KMS-11 (cell line): ENCODE data around the gene SYNPR.

Source experiments
- H2AFZ ChIP-seq: fragments of 200-600 bp; sonication (generic); 2 replicates; pipeline ENCODE4 v1.6.1; 2016; ENCODE audit warnings: antibody characterized with exemption, mixed run types, low read depth
- H3K27ac ChIP-seq: fragments of 200-600 bp; sonication (generic); 2 replicates; pipeline ENCODE4 v1.6.1; 2016; ENCODE audit warnings: mild to moderate bottlenecking, mixed run types
- H3K27me3 ChIP-seq: fragments of 200-600 bp; sonication (generic); 2 replicates; pipeline ENCODE4 v1.6.1; 2017; ENCODE audit warnings: mild to moderate bottlenecking, low read depth, mixed run types, moderate library complexity; ENCODE audit not compliant: insufficient read depth
- H3K36me3 ChIP-seq: fragments of 200-600 bp; sonication (generic); 2 replicates; pipeline ENCODE4 v1.6.1; 2017; ENCODE audit warnings: mild to moderate bottlenecking, mixed run types; ENCODE audit not compliant: insufficient read depth
- H3K4me1 ChIP-seq: fragments of 200-600 bp; sonication (generic); 2 replicates; pipeline ENCODE4 v1.6.1; 2016; ENCODE audit warnings: mild to moderate bottlenecking, low read depth, mixed run types; ENCODE audit not compliant: poor library complexity, severe bottlenecking
- H3K4me2 ChIP-seq: fragments of 200-600 bp; sonication (generic); 2 replicates; pipeline ENCODE4 v1.7.0; 2016; ENCODE audit warnings: mild to moderate bottlenecking, mixed run types
- H3K4me3 ChIP-seq: fragments of 200-600 bp; sonication (generic); IDR thresholded peaks from 2 replicates; pipeline ENCODE4 v1.6.1; 2017; ENCODE audit warnings: low read depth, low read length, mixed read lengths; ENCODE audit not compliant: insufficient read depth
- H3K79me2 ChIP-seq: fragments of 200-600 bp; sonication (generic); 2 replicates; pipeline ENCODE4 v1.6.1; 2016; ENCODE audit warnings: low read depth, mixed run types; ENCODE audit not compliant: insufficient read depth
- H3K9ac ChIP-seq: fragments of 200-600 bp; sonication (generic); 2 replicates; pipeline ENCODE4 v1.6.1; 2016; ENCODE audit warnings: mild to moderate bottlenecking, mixed run types
- H4K20me1 ChIP-seq: fragments of 200-600 bp; sonication (generic); 2 replicates; pipeline ENCODE4 v1.6.1; 2016; ENCODE audit warnings: mild to moderate bottlenecking, mixed run types; ENCODE audit not compliant: insufficient read depth
- CTCF ChIP-seq: fragments of 200-600 bp; sonication (generic); conservative IDR thresholded peaks from 2 replicates; pipeline ENCODE4 v1.6.1; 2017; ENCODE audit warnings: low read depth, mild to moderate bottlenecking, antibody characterized with exemption, low read length, moderate library complexity, mixed read lengths

The SYNPR gene

GRCh38 chr3:63274359-63274758 lies 3.7 kb upstream of the SYNPR start:
- H3K4me1 ChIP-seq: no peaks in the 10 kb centered on the region
- no peaks in the 10 kb centered on the region for H3K27me3 ChIP-seq
- H3K9ac ChIP-seq: no peak overlapping the region
- H3K4me2 ChIP-seq: no peak overlapping the region
- no peak overlapping the region for H2AFZ ChIP-seq
- H3K27ac ChIP-seq: no peak overlapping the region
- no peaks in the 10 kb centered on the region for H4K20me1 ChIP-seq
- no peak overlapping the region for H3K4me3 ChIP-seq
- no peak for TF ChIP-seq CTCF
- H3K36me3 ChIP-seq: no peaks in the 10 kb centered on the region
- H3K79me2 ChIP-seq: no peaks in the 10 kb centered on the region

GRCh38 chr3:63279005-63279841 lies 1.1 kb downstream of the SYNPR start:
- H3K36me3 ChIP-seq: no peaks in the 10 kb centered on the region
- no peak overlapping the region for H2AFZ ChIP-seq
- H3K27me3 ChIP-seq: no peaks in the 10 kb centered on the region
- H3K27ac ChIP-seq: no peak overlapping the region
- no peaks in the 10 kb centered on the region for H3K79me2 ChIP-seq
- no peak for TF ChIP-seq CTCF
- no peaks in the 10 kb centered on the region for H4K20me1 ChIP-seq
- H3K9ac ChIP-seq: no peak overlapping the region
- no peak overlapping the region for H3K4me3 ChIP-seq
- H3K4me2 ChIP-seq: no peak overlapping the region
- no peaks in the 10 kb centered on the region for H3K4me1 ChIP-seq

- Histone ChIP-seq H3K79me2 (no peaks in the 10 kb centered on the region), H2AFZ (no peak overlapping the region), H3K4me3 (no peak overlapping the region), H3K4me1 (no peaks in the 10 kb centered on the region), H3K36me3 (no peaks in the 10 kb centered on the region), H3K4me2 (no peak overlapping the region), H3K27ac (no peak overlapping the region), H3K9ac (no peak overlapping the region), H4K20me1 (no peaks in the 10 kb centered on the region), H3K27me3 (no peaks in the 10 kb centered on the region)
- TF ChIP-seq CTCF: no peak
Measured at GRCh38 chr3:63287610-63288009, 9.5 kb downstream of the SYNPR start.

GRCh38 chr3:63290686-63291085 lies 12.6 kb downstream of the SYNPR start:
- Histone ChIP-seq H4K20me1 (no peaks in the 10 kb centered on the region), H3K79me2 (no peaks in the 10 kb centered on the region), H3K4me1 (no peaks in the 10 kb centered on the region), H3K4me3 (no peak overlapping the region), H3K27ac (no peak overlapping the region), H3K36me3 (no peaks in the 10 kb centered on the region), H2AFZ (no peak overlapping the region), H3K9ac (no peak overlapping the region), H3K27me3 (no peaks in the 10 kb centered on the region), H3K4me2 (no peak overlapping the region)
- no peak for TF ChIP-seq CTCF
